ENCODE data around the gene ADAT2.
"Not testable (repeated sequence)": the region's sequence is repeated elsewhere in the genome, so short reads cannot be mapped to it uniquely, and the experiment has no call there.

ADAT2 gene

GRCh38 chr6:143450453-143451371 lies at the start of gene ADAT2, which contains the start of gene PEX3:
TSS of gene ADAT2 (minus strand) at chr6:143450695. CDS start at chr6:143450658, 37 bp downstream.
TSS of gene PEX3 (plus strand) at chr6:143450805. CDS start at chr6:143451043, 238 bp downstream.
- in situ Hi-C loops (cut with HindIII; ENCODE audit: low sequenced_read_pairs) = no loop called here

- in situ Hi-C loops (cut with HindIII; ENCODE audit: low sequenced_read_pairs) = no loop called here
These were observed 47.9 kb upstream of the ADAT2 start for GRCh38 chr6:143498428-143498827.

DNA sequence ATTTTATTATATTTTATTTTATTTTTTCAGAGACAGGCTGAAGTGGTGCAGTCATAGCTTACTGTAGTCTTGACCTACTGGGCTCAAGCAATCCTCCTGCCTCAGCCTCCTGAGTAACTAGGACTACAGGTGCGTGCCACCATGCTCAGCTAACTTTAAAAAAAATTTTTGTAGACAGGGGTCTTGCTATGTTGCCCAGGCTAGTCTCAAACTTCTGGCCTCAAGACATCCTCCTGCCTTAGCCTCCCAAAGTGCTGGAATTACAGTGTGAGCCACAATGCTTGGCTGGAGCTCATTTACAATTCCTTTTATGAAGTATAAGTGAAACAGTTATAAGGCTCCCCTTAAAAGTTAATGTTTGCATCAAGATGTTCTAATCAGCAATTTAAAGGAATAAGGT lies 46.5 kb upstream of the ADAT2 start:
- in situ Hi-C loops (cut with HindIII; ENCODE audit: low sequenced_read_pairs) = no loop called here

DNA sequence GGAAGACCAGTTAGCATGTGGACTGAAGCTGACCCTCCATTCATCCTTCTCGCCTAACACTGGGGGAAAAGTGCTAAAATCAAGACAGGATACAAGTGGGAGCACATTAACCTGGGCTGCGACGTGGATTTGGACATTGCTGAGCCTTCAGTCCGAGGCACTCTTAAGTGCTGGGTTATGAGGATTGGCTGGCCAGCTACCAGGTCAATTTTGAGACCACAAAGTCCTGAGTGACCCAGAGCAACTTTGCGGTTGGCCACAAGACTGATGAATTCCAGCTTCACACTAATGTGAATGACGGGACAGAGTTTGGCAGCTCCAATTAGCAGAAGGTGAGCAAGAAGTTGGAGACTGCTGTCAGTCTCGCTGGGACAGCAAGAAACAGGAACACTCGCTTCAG lies 40.3 kb upstream of the ADAT2 start:
- in situ Hi-C loops (cut with HindIII; ENCODE audit: low sequenced_read_pairs) = no loop called here

GRCh38 chr6:143490244-143490643 lies 39.7 kb upstream of the ADAT2 start:
- in situ Hi-C loops (cut with HindIII; ENCODE audit: low sequenced_read_pairs) = no loop called here

- in situ Hi-C loops (cut with HindIII; ENCODE audit: low sequenced_read_pairs) = no loop called here
These were observed 36.3 kb upstream of the ADAT2 start for GRCh38 chr6:143486752-143487151.

DNA sequence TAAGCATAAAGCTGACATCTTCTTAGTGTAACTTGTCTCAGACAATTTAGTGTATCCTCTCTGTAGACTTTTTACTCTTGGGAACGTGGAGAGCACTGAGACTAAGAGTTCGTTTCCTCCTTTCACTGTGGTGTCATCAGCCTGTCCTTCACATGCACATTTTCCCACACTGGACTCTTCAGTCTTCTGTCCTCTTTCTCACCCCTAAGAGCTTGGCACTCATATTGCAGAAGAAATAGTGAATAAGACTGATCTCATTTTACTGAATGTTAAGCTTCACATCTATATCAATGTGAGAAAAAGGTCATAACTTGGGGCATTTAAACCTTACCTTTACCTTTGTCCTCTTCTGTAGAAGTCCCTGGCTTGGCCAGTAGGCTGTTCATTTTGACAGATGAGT lies 35.5 kb upstream of the ADAT2 start:
- in situ Hi-C loops (cut with HindIII; ENCODE audit: low sequenced_read_pairs) = no loop called here

DNA sequence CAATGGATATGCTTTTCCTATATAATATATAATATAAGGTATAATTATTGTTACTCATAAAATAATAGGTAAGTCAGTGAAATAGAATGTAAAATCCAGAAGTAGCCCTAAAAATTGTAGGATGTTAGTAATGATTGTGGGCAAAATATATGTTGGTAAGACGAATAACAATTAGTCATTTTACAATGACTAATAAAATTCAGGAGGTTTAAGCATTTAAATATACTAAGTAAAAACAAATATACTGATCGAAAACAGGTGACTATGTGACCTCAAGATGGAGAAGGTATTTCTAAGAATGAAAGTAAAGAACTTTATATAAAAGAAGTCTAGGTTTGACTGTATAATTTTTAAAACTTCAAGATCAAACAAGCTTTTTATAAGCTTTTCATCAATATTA lies 32.1 kb upstream of the ADAT2 start:
- in situ Hi-C loops (cut with HindIII; ENCODE audit: low sequenced_read_pairs) = no loop called here

DNA sequence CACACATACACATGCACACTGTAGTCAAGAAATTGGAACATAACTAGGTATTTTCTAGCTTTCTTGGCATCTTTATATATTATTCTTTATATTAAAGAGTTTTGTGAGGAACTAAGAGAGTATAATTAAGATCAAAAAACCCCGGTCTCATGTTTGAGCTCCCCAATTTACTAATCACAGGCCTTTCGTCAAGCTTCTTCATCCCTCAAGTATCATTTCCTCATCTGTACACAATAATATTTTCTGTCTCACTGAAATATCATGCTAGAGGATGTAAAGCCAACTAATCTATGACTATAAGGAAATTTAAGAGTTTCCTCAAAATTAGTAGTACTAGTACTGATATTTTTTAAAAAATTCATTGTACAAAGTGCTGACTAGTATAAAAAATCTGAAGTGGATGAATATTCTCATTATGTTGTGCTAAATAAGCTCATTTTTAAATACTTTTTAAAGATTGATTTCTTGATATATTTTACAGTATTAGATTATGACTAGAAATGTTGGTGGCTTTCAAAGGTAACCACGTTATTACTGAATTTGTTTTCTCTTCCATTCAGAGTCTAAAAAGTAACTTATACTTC lies 28.1 kb upstream of the ADAT2 start:
- in situ Hi-C loops (cut with HindIII; ENCODE audit: low sequenced_read_pairs) = no loop called here

- in situ Hi-C loops (cut with HindIII; ENCODE audit: low sequenced_read_pairs) = no loop called here
These were observed 26.1 kb upstream of the ADAT2 start for GRCh38 chr6:143476545-143476944.

- in situ Hi-C loops (cut with HindIII; ENCODE audit: low sequenced_read_pairs) = no loop called here
These were observed 21.3 kb upstream of the ADAT2 start for GRCh38 chr6:143471822-143472221.

- in situ Hi-C loops (cut with HindIII; ENCODE audit: low sequenced_read_pairs) = not testable (repeated sequence)
These were observed 18.3 kb upstream of the ADAT2 start for GRCh38 chr6:143468823-143469222.

DNA sequence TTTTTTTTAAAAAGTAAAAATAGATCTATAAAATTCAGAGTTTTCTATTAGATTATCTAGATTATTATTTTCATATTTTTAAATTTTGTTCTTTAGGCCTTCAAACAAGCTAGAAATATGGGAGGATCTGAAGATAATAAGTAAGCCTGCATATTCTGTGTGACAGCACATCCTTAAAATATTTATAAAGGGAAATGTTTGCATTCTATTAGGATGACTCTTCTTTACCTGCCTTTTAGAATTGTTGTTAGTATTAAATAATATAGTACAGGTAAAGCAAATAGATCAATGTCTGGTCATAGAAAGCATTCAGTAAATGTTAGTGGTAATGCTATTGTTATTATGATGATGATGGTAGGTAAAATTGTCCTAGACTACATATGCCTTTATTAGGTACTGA lies 17.5 kb upstream of the ADAT2 start:
- in situ Hi-C loops (cut with HindIII; ENCODE audit: low sequenced_read_pairs) = no loop called here

DNA sequence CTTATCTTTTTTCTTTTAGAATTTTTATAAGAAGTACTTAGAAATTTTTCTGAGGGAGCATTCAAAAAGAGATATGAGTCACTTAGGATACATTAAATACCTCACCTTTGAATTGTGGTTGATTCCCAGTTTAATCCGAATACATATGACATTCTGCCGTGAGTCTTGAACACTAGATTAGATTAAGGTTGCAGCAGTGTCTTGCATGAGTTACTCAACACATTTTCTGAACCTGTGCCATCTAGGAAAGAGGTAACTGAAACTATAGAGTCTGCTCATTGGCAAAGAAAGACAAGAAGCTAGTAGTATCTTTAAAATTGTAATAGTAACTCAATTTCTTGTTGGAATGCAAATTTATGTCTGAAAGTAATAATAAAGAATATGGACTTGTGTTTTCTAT lies 15.1 kb upstream of the ADAT2 start:
- in situ Hi-C loops (cut with HindIII; ENCODE audit: low sequenced_read_pairs) = no loop called here

DNA sequence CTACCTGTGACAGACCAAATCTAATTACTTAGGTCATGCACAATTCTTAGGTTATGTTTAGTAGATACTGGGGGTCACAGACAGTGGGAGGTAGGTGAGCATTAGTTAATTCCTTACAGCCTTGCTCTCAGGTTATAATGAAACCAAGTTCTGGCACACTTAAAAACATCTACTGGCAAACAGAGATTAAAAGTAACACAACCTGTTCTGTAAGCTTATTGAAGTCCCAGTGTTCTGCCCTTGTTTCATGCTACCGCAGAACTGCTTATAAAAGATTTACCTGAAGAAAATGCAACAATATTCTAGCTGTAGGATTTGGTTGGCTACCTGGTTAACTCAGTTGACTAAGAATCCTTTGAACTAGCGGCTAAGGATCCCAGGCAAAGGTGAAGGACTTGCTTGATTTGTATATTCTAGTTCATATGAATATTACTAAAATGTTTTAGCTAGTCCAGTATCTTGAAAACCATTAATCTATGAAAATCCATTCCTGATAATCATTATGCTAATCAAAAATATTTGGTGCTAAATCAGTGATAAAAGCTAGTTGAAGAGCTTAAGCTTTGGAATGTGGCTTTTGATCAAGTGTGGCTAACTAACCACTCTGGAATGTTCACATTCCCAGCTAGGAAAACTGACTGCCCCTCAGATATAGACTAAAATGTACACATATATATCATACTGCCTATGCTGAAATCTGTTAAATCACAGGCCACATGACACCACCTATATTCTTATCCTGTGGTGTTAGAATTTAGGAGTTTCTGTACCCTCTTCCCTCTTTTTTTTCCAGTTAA lies 7.3 kb upstream of the ADAT2 start:
- in situ Hi-C loops (cut with HindIII; ENCODE audit: low sequenced_read_pairs) = no loop called here

- in situ Hi-C loops (cut with HindIII; ENCODE audit: low sequenced_read_pairs) = no loop called here
These were observed 1.0 kb upstream of the ADAT2 start for GRCh38 chr6:143451531-143451930.

DNA sequence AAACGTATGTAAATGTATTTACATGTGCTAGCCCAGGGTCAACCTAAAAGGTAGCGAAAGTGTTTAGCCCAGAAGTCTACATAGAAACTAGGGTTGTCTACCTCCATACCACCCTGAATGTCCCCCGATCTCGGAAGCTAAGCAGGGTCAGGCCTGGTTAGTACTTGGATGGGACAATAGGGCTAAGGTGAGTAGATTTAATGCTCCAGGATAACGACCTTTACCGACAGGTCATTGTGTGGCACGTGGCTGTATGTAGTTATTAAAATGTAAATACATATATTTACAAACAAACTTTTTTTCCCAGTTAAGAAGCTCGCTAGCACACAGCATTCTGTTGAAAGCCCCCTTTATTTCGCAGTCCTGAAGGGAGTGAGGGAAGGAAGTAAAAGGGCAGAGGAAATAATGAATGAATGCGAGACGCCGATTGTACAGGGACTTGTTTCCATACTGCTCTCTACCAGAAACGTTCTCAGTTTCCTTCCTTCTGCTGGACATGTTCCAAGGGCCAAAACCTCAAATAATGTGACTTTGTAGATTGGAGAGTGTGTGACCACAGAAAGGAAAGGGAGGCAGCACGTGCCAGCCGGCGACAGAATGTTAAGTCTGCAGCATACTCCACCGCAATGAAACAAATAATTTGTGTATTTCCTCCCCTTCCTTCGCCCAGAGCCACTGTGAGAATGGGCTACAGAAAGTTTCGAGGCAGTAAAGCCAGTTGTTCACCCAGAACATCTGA lies 612 bp downstream of the ADAT2 start:
- in situ Hi-C loops (cut with HindIII; ENCODE audit: low sequenced_read_pairs) = no loop called here

GRCh38 chr6:143449082-143449713 lies 1.3 kb downstream of the ADAT2 start:
- in situ Hi-C loops (cut with HindIII; ENCODE audit: low sequenced_read_pairs) = no loop called here

- in situ Hi-C loops (cut with HindIII; ENCODE audit: low sequenced_read_pairs) = not testable (repeated sequence)
These were observed 2.6 kb downstream of the ADAT2 start for GRCh38 chr6:143447865-143448264.

DNA sequence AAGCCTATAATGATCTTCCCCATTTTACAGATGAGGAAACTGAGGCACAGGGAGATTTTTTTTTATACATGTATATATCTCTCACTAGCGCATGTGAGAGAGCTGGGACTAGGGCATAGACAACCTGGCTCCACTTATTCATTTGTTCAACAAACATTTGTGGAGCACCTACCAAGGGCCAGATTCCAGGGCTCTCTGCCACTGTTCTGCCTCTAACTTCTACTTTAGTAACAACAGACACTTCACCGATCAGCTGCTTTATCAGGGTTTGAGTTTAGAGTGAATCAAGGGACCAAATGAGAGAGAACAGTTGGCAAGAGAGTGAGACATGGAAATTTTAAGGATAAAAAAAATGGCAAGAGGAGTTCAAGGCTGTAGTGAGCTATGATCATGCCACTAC lies 7.4 kb downstream of the ADAT2 start:
- in situ Hi-C loops (cut with HindIII; ENCODE audit: low sequenced_read_pairs) = no loop called here

All from DLD1 (cell line).